ENCODE data around the gene CEACAM18. TPM values are rescaled to one million over a fixed set of nuclear protein-coding genes. Genes with fewer than 3 reads are reported as not detected.
"Not testable (repeated sequence)": the region's sequence is repeated elsewhere in the genome, so short reads cannot be mapped to it uniquely, and the experiment has no call there.

The CEACAM18 gene
- total RNA-seq, 1 donor from 2014 or later: not detected

- DNase-seq: no peak
Observed at GRCh38 chr19:51493776-51494175, 15.4 kb downstream of the CEACAM18 start.

- DNase-seq: no peak
Observed at GRCh38 chr19:51497666-51498065, 19.3 kb downstream of the CEACAM18 start.

- not testable (repeated sequence) for DNase-seq
Observed at GRCh38 chr19:51500931-51501330, 22.6 kb downstream of the CEACAM18 start.

GRCh38 chr19:51501594-51502263, 23.4 kb downstream of the CEACAM18 start, which contains the start of gene SIGLEC12:
Gene SIGLEC12, minus strand, starts transcription at chr19:51501800. Its CDS starts 67 bp downstream, at chr19:51501733.
- DNase-seq: no peak

- DNase-seq: no peak
Observed at GRCh38 chr19:51503286-51503817, 25.0 kb downstream of the CEACAM18 start.

GRCh38 chr19:51503896-51504295, 25.6 kb downstream of the CEACAM18 start:
- no peak for DNase-seq

- DNase-seq: no peak
Observed at GRCh38 chr19:51505904-51506303, 27.6 kb downstream of the CEACAM18 start.

GRCh38 chr19:51507192-51507591, 28.9 kb downstream of the CEACAM18 start:
- DNase-seq: no peak

GRCh38 chr19:51507640-51508058, 29.3 kb downstream of the CEACAM18 start:
- DNase-seq: no peak

GRCh38 chr19:51508059-51508733, 29.9 kb downstream of the CEACAM18 start:
- no peak for DNase-seq

- DNase-seq: no peak
Observed at GRCh38 chr19:51509823-51510660, 31.7 kb downstream of the CEACAM18 start.

- DNase-seq: no peak
Observed at GRCh38 chr19:51511353-51511752, 33.0 kb downstream of the CEACAM18 start.

GRCh38 chr19:51513968-51514367, 35.6 kb downstream of the CEACAM18 start:
- DNase-seq: no peak

GRCh38 chr19:51514866-51515481, 36.6 kb downstream of the CEACAM18 start:
- DNase-seq: no peak

GRCh38 chr19:51520728-51521127, 42.4 kb downstream of the CEACAM18 start:
- no peak for DNase-seq

- no peak for DNase-seq
Observed at GRCh38 chr19:51521357-51521756, 43.0 kb downstream of the CEACAM18 start.

- DNase-seq: no peak
Observed at GRCh38 chr19:51521781-51522180, 43.4 kb downstream of the CEACAM18 start.

- DNase-seq: no peak
Observed at GRCh38 chr19:51524666-51525264, 46.4 kb downstream of the CEACAM18 start.

GRCh38 chr19:51525651-51526050, 47.3 kb downstream of the CEACAM18 start:
- DNase-seq: no peak

GRCh38 chr19:51529301-51529700, 51.0 kb downstream of the CEACAM18 start:
- no peak for DNase-seq

GRCh38 chr19:51530616-51531015, 52.3 kb downstream of the CEACAM18 start:
- DNase-seq: no peak

Measured in occipital lobe (tissue), 2 donors.